ENCODE data around the gene OMP.

The OMP gene

DNA sequence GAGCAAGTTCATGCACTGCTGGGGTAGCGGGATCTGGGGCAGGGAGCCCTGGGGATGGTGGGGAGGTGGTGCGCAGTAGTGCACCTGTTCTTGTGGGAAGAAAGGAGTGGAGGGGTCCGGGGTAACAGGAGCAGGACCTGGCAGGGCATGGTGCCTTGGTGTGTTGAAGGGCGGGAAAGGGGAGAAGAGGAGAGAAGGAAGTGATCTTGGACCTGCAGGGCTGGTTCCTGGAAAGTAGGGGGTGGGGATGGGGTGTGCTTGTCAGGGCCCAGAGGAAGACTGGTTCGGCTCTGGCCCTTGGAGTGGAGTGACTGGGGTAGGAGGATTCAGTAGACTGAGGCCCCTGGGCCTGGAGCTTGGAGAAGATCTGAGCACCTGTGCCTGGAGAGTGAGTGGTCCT, 46.7 kb upstream of the OMP start:
- Histone ChIP-seq H2AFZ (ENCODE audit: low read depth) (no peak overlapping the region), H3K27me3 (ENCODE audit: insufficient read depth, low read depth) (no peaks in the 10 kb centered on the region), H4K20me1 (ENCODE audit: insufficient read depth) (no peaks in the 10 kb centered on the region), H3K4me1 (ENCODE audit: low read depth, poor library complexity, severe bottlenecking) (no peaks in the 10 kb centered on the region), H3K79me2 (ENCODE audit: insufficient read depth, low read depth) (no peaks in the 10 kb centered on the region), H3K36me3 (ENCODE audit: insufficient read depth) (no peaks in the 10 kb centered on the region), H3K27ac (no peak overlapping the region), H3K4me2 (no peak overlapping the region), H3K4me3 (IDR thresholded peaks at IDR 0.05; ENCODE audit: insufficient read depth, low read depth, low read length) (no peak overlapping the region), H3K9ac (no peak overlapping the region)
- TF ChIP-seq, protein P1, sequence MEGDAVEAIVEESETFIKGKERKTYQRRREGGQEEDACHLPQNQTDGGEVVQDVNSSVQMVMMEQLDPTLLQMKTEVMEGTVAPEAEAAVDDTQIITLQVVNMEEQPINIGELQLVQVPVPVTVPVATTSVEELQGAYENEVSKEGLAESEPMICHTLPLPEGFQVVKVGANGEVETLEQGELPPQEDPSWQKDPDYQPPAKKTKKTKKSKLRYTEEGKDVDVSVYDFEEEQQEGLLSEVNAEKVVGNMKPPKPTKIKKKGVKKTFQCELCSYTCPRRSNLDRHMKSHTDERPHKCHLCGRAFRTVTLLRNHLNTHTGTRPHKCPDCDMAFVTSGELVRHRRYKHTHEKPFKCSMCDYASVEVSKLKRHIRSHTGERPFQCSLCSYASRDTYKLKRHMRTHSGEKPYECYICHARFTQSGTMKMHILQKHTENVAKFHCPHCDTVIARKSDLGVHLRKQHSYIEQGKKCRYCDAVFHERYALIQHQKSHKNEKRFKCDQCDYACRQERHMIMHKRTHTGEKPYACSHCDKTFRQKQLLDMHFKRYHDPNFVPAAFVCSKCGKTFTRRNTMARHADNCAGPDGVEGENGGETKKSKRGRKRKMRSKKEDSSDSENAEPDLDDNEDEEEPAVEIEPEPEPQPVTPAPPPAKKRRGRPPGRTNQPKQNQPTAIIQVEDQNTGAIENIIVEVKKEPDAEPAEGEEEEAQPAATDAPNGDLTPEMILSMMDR (conservative IDR thresholded peaks at IDR 0.05; ENCODE audit: low read depth, low read length), result no peak

DNA sequence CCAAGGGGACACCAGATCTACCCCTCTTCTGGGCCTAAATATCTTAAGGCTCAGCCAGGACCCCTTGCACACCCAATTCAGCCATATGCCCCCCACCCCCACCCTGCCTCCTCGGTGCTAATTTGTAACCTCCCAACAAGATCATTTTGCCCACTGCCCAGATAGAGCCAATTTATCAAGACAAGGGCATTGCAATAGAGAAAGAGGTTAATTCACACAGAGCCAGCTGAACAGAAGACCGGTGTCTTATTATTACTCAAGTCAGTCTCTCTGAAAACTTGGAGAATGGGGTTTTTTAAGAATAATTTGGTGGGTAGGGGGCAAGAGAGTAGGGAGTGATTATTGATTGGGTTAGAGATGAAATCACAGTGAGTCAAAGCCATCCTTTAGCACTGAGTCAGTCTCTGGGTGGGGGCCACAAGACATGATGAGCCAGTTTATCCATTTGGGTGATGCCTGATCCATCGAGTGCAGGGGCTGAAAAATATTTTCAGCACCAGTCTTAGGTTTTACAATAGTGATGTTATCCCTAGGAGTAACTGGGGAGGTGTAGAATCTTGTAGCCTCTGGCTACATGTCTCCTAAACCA, 45.7 kb upstream of the OMP start:
- Histone ChIP-seq H3K27ac (no peak overlapping the region), H3K36me3 (ENCODE audit: insufficient read depth) (no peaks in the 10 kb centered on the region)

DNA sequence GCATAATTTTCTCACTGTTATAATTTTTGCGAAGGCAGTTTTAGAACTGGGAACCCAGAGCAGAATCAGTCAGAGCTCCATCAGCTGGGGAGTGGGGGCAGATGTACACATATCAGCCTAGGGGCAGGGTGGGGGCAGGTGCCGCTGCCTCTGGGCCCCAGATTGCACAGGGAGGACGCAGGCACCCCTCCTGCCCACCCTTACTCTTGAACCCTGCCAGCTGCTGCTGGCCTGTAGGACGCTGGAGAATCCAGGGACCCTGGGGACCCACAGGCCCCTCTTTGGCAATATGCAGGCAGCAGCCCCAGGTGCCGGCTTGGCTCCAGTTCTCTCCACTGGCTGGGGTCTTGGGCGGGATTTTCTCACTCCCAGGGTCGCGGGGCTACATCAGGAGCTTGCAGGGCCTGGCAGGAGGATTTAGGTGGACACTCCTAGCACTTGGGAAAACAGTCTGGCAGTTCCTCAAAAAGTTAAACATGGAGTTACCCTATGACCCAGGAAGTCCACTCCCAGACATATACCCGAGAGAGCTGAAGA, 44.6 kb upstream of the OMP start:
- Histone ChIP-seq H3K27me3 (ENCODE audit: insufficient read depth, low read depth) (no peaks in the 10 kb centered on the region), H3K79me2 (ENCODE audit: insufficient read depth, low read depth) (no peaks in the 10 kb centered on the region), H2AFZ (ENCODE audit: low read depth) (no peak overlapping the region), H3K4me1 (ENCODE audit: low read depth, poor library complexity, severe bottlenecking) (no peaks in the 10 kb centered on the region), H3K4me3 (IDR thresholded peaks at IDR 0.05; ENCODE audit: insufficient read depth, low read depth, low read length) (no peak overlapping the region), H3K9ac (no peak overlapping the region), H4K20me1 (ENCODE audit: insufficient read depth) (no peaks in the 10 kb centered on the region), H3K4me2 (no peak overlapping the region), H3K27ac (no peak overlapping the region), H3K36me3 (ENCODE audit: insufficient read depth) (no peaks in the 10 kb centered on the region)
- TF ChIP-seq, protein P1 (conservative IDR thresholded peaks at IDR 0.05; ENCODE audit: low read depth, low read length), result no peak

More for the DNA sequence above, 45.7 kb upstream of the OMP start:
- Histone ChIP-seq H4K20me1 (ENCODE audit: insufficient read depth) (no peaks in the 10 kb centered on the region), H3K4me1 (ENCODE audit: low read depth, poor library complexity, severe bottlenecking) (no peaks in the 10 kb centered on the region), H3K9ac (no peak overlapping the region), H2AFZ (ENCODE audit: low read depth) (no peak overlapping the region), H3K4me2 (no peak overlapping the region), H3K27me3 (ENCODE audit: insufficient read depth, low read depth) (no peaks in the 10 kb centered on the region), H3K4me3 (IDR thresholded peaks at IDR 0.05; ENCODE audit: insufficient read depth, low read depth, low read length) (no peak overlapping the region), H3K79me2 (ENCODE audit: insufficient read depth, low read depth) (no peaks in the 10 kb centered on the region)
- TF ChIP-seq, protein P1 (conservative IDR thresholded peaks at IDR 0.05; ENCODE audit: low read depth, low read length), result no peak

DNA sequence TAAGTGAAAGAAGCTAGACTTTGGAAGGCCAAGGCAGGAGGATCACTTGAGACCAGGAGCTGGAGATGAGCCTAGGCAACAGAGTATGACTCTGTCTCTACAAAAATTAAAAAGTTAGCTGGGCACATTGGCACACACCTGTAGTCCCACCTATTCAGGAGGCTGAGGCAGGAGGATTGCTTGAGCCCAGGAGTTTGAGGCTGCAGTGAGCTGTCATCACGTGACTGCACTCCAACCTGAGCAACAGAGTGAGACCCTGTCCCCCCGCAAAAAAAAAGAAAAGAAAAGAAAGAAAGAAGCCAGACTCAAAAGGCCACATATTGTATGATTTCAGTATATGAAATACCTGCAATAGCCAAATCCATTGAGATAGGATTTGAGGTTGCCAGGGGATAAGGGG, 43.7 kb upstream of the OMP start:
- Histone ChIP-seq H3K9ac (no peak overlapping the region), H3K27me3 (ENCODE audit: insufficient read depth, low read depth) (no peaks in the 10 kb centered on the region), H4K20me1 (ENCODE audit: insufficient read depth) (no peaks in the 10 kb centered on the region), H3K79me2 (ENCODE audit: insufficient read depth, low read depth) (no peaks in the 10 kb centered on the region), H3K27ac (no peak overlapping the region), H3K36me3 (ENCODE audit: insufficient read depth) (no peaks in the 10 kb centered on the region), H2AFZ (ENCODE audit: low read depth) (no peak overlapping the region), H3K4me3 (IDR thresholded peaks at IDR 0.05; ENCODE audit: insufficient read depth, low read depth, low read length) (no peak overlapping the region), H3K4me2 (no peak overlapping the region), H3K4me1 (ENCODE audit: low read depth, poor library complexity, severe bottlenecking) (no peaks in the 10 kb centered on the region)
- TF ChIP-seq, protein P1 (conservative IDR thresholded peaks at IDR 0.05; ENCODE audit: low read depth, low read length), result no peak
